NOMO-1 treated with dmso at 0.1 percent for 144 hours (cell line): ENCODE data around the gene ZNF296.

Experiments
- DNase-seq: peaks from one replicate; lab custom pipeline; 2025; ENCODE audit not compliant: unreplicated experiment; lab: John Stamatoyannopoulos, UW

ZNF296 gene

DNA sequence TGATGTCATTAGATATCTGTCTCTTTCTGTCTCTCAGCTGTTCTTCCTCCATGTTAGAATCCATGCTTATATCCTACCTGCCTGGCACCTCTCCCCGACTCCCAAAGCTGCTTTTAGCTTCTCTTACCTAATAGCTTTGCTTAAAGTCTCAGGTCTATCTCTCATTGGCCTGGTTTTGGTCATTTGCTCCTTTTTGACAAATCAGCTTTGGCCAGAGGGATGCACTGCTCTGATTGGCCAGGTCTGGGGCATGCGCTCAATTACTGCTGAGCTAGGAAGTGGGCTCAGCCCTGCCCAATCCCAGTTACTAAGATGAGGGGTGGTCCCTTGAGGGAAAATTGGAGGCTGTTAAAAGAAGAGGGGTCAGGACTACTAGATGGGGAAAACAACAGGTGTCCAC is 48.9 kb downstream of the ZNF296 start:
- DNase-seq, result no peak

DNA sequence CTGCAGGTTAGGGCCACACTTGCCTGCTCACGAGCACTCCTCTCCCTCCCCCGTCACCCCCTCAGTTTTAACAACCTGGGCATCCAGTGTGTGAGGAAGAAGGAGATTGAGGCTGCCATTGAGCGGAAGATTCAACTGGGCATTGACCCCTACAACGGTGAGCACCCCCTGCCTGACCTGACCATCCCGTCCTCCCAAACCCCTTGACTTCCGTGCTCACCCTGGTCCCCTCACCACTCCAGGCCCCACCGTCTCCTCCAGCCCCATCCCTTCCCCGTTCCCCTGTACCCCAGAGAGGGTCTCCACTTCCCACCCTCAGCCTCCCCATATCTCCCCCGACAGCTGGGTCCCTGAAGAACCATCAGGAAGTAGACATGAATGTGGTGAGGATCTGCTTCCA is 51.0 kb downstream of the ZNF296 start:
- no peak for DNase-seq

DNA sequence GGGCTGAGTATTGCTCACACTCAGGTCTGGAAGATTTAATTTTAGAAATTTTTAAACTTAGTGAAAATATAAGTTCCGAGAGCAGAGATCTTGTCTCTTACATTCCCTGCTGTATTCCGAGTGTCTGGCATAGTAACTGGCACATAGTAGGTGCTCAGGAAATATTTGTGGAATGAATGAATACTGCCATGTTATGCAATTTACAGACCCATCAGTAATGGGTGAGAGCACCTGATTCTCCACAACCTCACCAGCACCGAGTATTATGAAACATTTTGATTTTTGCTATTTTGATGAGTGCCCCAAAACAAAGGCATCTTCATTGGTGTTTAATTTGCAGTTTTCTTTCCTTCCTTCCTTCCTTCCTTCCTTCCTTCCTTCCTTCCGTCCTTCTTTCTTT is 53.2 kb downstream of the ZNF296 start:
- no peak for DNase-seq

DNA sequence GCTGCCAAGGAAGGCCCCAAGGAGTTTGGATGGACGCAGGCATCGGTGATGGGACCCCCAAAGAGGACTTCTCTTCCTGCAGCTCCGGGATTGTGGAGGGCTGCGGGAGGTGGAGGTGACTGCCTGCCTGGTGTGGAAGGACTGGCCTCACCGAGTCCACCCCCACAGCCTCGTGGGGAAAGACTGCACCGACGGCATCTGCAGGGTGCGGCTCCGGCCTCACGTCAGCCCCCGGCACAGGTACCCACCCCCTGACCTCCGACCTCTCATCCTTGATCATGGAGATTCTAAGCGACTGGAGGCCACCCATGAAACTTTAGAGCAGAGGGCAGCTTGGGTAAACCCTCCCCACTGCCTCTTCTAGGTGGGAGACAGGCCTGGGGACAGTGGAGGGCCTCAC is 54.3 kb downstream of the ZNF296 start:
- DNase-seq, result no peak
